GM23248 (cell line): ENCODE data around the gene RBM5. TPM values are rescaled to one million over a fixed set of nuclear protein-coding genes. Genes with fewer than 3 reads are reported as not detected.
"Not testable (repeated sequence)": the region's sequence is repeated elsewhere in the genome, so short reads cannot be mapped to it uniquely, and the experiment has no call there.

Source experiments
- DNase-seq: peaks from one replicate; pipeline ENCODE4 v3.0.0-alpha.2; 2015
- H2AFZ ChIP-seq: fragments of 200-600 bp; sonication (generic); 2 replicates; pipeline ENCODE4 v1.6.1; 2016; ENCODE audit warnings: antibody characterized with exemption
- H3F3A ChIP-seq: fragments of 200-600 bp; sonication (generic); 2 replicates; pipeline ENCODE4 v1.6.1; 2016; ENCODE audit warnings: mild to moderate bottlenecking, antibody characterized with exemption, mixed run types; ENCODE audit not compliant: insufficient read depth
- H3K27ac ChIP-seq: fragments of 200-600 bp; sonication (generic); 2 replicates; pipeline ENCODE4 v1.5.1; 2016; ENCODE audit warnings: mild to moderate bottlenecking
- H3K27me3 ChIP-seq: fragments of 200-600 bp; sonication (generic); replicated peaks from 2 replicates; pipeline ENCODE4 v1.6.1; 2016; ENCODE audit warnings: mild to moderate bottlenecking; ENCODE audit not compliant: insufficient read depth
- H3K36me3 ChIP-seq: fragments of 200-600 bp; sonication (generic); 2 replicates; pipeline ENCODE4 v1.6.1; 2016; ENCODE audit warnings: low read depth, mild to moderate bottlenecking
- H3K4me1 ChIP-seq: fragments of 200-600 bp; sonication (generic); 2 replicates; pipeline ENCODE4 v1.6.1; 2016; ENCODE audit warnings: mild to moderate bottlenecking; ENCODE audit not compliant: insufficient read depth
- H3K4me2 ChIP-seq: fragments of 200-600 bp; sonication (generic); one replicate; pipeline ENCODE4 v1.6.1; 2016; ENCODE audit warnings: mild to moderate bottlenecking; ENCODE audit not compliant: unreplicated experiment
- H3K4me3 ChIP-seq: fragments of 200-600 bp; sonication (generic); 2 replicates; pipeline ENCODE4 v1.5.1; 2016; ENCODE audit warnings: mild to moderate bottlenecking
- H3K79me2 ChIP-seq: fragments of 200-600 bp; sonication (generic); 2 replicates; pipeline ENCODE4 v1.6.1; 2016; ENCODE audit warnings: mild to moderate bottlenecking; ENCODE audit not compliant: insufficient read depth
- H3K9ac ChIP-seq: fragments of 200-600 bp; sonication (generic); 2 replicates; pipeline ENCODE4 v1.6.1; 2016; ENCODE audit warnings: mild to moderate bottlenecking
- H3K9me2 ChIP-seq: fragments of 200-600 bp; sonication (generic); 2 replicates; pipeline ENCODE4 v1.6.1; 2016; ENCODE audit warnings: mixed run types, mild to moderate bottlenecking, moderate library complexity; ENCODE audit not compliant: insufficient read depth
- H3K9me3 ChIP-seq: fragments of 200-600 bp; sonication (generic); one replicate; pipeline ENCODE4 v1.6.1; 2017; ENCODE audit warnings: low read depth
- H4K20me1 ChIP-seq: fragments of 200-600 bp; sonication (generic); 2 replicates; pipeline ENCODE4 v1.6.0; 2016; ENCODE audit not compliant: insufficient read depth
- EZH2 ChIP-seq: fragments of 200-600 bp; sonication (generic); IDR thresholded peaks from 2 replicates; pipeline ENCODE4 v1.6.1; 2018; ENCODE audit warnings: antibody characterized with exemption, mild to moderate bottlenecking; ENCODE audit not compliant: insufficient read depth, poor library complexity, severe bottlenecking
- EZH2phosphoT487 ChIP-seq: fragments of 200-600 bp; sonication (generic); IDR thresholded peaks from 2 replicates; pipeline ENCODE4 v1.6.1; 2018; ENCODE audit warnings: antibody characterized with exemption, moderate library complexity, mild to moderate bottlenecking, low read depth; ENCODE audit not compliant: insufficient read depth
- WGBS, 2 experiments: methylation state at CpG; one replicate each; pipeline ENCODE4 v1.1.6; 2015 to 2017; ENCODE audit warnings: low lambda C conversion rate in 2 of 2, low coverage in 1 of 2; ENCODE audit errors: missing lambda C conversion rate in 2 of 2; 5-methylcytosine and 5-hydroxymethylcytosine counted together
- in situ Hi-C: fragments of 300-500 bp; cut with MboI; formaldehyde crosslinking; loops from 2 replicates; pipeline ENCODE4 v1.15.0; 2020
- polyA plus RNA-seq: library from polyadenylated mRNA; unstranded; fragments of >200 nt; fragmentation: Nextera tagmentation; extraction: Ambion mirVana; gene quantifications from 2 replicates; pipeline ENCODE4 v1.2.1, GENCODE V29; 2016
- total RNA-seq: library from RNA; depleted of rRNA; stranded (reverse); fragments of >200 nt; shearing (Covaris generic); gene quantifications from 2 replicates; pipeline ENCODE4 v1.2.3, GENCODE V29; 2014

Gene RBM5
- total and polyA plus RNA-seq, 2 experiments from 2014 or later: 55.0 to 86.1 TPM

- H3K9me2 ChIP-seq: no peaks in the 10 kb centered on the region
- H2AFZ ChIP-seq: no peak overlapping the region
- no peak overlapping the region for H3K27ac ChIP-seq
- peaks cover 38% of the 10 kb centered on the region for H3K36me3 ChIP-seq
- H3K9ac ChIP-seq: no peak overlapping the region
- H3K27me3 ChIP-seq: no peaks in the 10 kb centered on the region
- no peak overlapping the region for H3K4me3 ChIP-seq
- WGBS, 2 experiments: 97 to 98% methylated on average over 6 of the region's 6 CpGs
- no peaks in the 10 kb centered on the region for H3K79me2 ChIP-seq
- no peak for DNase-seq
- no peak overlapping the region for H3K4me2 ChIP-seq
- in situ Hi-C loops: no loop called here
- H3F3A ChIP-seq: no peaks in the 10 kb centered on the region
- no peaks in the 10 kb centered on the region for H3K4me1 ChIP-seq
- no peaks in the 10 kb centered on the region for H4K20me1 ChIP-seq
- no peak for TF ChIP-seq EZH2
- TF ChIP-seq EZH2phosphoT487: no peak
- H3K9me3 ChIP-seq: no peaks in the 10 kb centered on the region
These were observed 31.0 kb upstream of the RBM5 start for GRCh38 chr3:50057756-50058155.

GRCh38 chr3:50068134-50068533 lies 20.6 kb upstream of the RBM5 start:
- no peaks in the 10 kb centered on the region for H3K9me2 ChIP-seq
- DNase-seq: peak; percentile 47
- no peaks in the 10 kb centered on the region for H4K20me1 ChIP-seq
- peaks cover 11% of the 10 kb centered on the region for H3K4me1 ChIP-seq
- no peaks in the 10 kb centered on the region for H3K27me3 ChIP-seq
- no peak overlapping the region for H3K4me2 ChIP-seq
- H3K79me2 ChIP-seq: no peaks in the 10 kb centered on the region
- WGBS, 2 experiments: 70 to 73% methylated on average over 2 of the region's 2 CpGs
- no peak overlapping the region for H2AFZ ChIP-seq
- peaks cover 52% of the 10 kb centered on the region; the same call in 1 of the 2 replicates for H3K36me3 ChIP-seq
- H3K9ac ChIP-seq: no peak overlapping the region
- peak overlapping the region; percentile 5; the same call in 1 of the 2 replicates for H3K27ac ChIP-seq
- H3K4me3 ChIP-seq: no peak overlapping the region
- TF ChIP-seq EZH2: no peak
- H3F3A ChIP-seq: peaks cover 10% of the 10 kb centered on the region
- in situ Hi-C loops: no loop called here
- no peaks in the 10 kb centered on the region for H3K9me3 ChIP-seq

GRCh38 chr3:50078091-50078490 lies 10.6 kb upstream of the RBM5 start:
- no peaks in the 10 kb centered on the region for H3K9me2 ChIP-seq
- peaks cover 20% of the 10 kb centered on the region; the same call in 1 of the 2 replicates for H3K36me3 ChIP-seq
- WGBS, 2 experiments: 95 to 97% methylated on average over 1 of the region's 1 CpG
- H3K9ac ChIP-seq: no peak overlapping the region
- no peak overlapping the region for H3K4me3 ChIP-seq
- no peak for DNase-seq
- TF ChIP-seq EZH2: no peak
- no peak for TF ChIP-seq EZH2phosphoT487
- no peak overlapping the region for H3K4me2 ChIP-seq
- no peaks in the 10 kb centered on the region for H3K9me3 ChIP-seq
- H3K27me3 ChIP-seq: no peaks in the 10 kb centered on the region
- no peaks in the 10 kb centered on the region for H3K79me2 ChIP-seq
- H3K4me1 ChIP-seq: no peaks in the 10 kb centered on the region
- no peaks in the 10 kb centered on the region for H4K20me1 ChIP-seq
- no peak overlapping the region for H3K27ac ChIP-seq
- peaks cover 12% of the 10 kb centered on the region for H3F3A ChIP-seq
- in situ Hi-C loops: no loop called here
- no peak overlapping the region for H2AFZ ChIP-seq

DNA sequence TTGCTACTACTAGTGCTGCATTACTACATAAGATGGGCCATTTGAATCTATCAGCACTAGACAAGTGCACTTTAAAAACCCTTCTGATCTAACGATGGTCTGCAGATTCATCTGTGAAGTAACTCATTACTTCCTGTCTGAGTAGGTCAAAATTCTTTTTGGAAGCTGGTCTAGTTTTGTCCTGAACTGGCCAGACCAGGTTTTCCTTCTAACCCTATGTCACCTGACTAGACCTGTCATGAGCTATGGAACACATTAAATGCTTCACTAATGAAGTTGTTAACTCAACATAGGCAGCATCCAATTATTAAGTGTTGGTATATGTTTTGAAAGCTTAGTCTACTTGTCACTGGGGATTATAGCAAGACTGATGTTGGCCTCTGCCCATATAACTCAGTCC lies 10.1 kb upstream of the RBM5 start:
- Histone ChIP-seq H3K9me3 (no peaks in the 10 kb centered on the region), H3K79me2 (no peaks in the 10 kb centered on the region), H3F3A (peaks cover 15% of the 10 kb centered on the region), H3K4me1 (no peaks in the 10 kb centered on the region), H3K4me2 (no peak overlapping the region), H3K9ac (no peak overlapping the region), H3K36me3 (peaks cover 15% of the 10 kb centered on the region; the same call in 1 of the 2 replicates), H4K20me1 (no peaks in the 10 kb centered on the region), H3K27ac (no peak overlapping the region), H3K27me3 (no peaks in the 10 kb centered on the region), H3K9me2 (no peaks in the 10 kb centered on the region), H2AFZ (no peak overlapping the region), H3K4me3 (no peak overlapping the region)
- no peak for TF ChIP-seq EZH2phosphoT487
- no peak for TF ChIP-seq EZH2
- 83 to 88% methylated on average over 1 of the region's 1 CpG for WGBS, 2 experiments
- in situ Hi-C loops: no loop called here
- DNase-seq: no peak

DNA sequence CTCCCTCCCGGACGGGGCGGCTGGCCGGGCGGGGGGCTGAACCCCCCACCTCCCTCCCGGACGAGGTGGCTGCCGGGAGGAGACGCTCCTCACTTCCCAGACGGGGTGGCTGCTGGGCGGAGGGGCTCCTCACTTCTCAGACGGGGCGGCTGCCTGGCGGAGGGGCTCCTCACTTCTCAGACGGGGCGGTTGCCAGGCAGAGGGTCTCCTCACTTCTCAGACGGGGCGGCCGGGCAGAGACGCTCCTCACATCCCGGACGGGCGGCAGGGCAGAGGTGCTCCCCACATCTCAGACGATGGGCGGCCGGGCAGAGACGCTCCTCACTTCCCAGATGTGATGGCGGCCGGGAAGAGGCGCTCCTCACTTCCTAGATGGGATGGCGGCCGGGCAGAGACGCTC lies 3.8 kb upstream of the RBM5 start:
- DNase-seq, in situ Hi-C loops, H3K27me3 ChIP-seq, H3K9ac ChIP-seq, H3K4me2 ChIP-seq, H3K36me3 ChIP-seq, H2AFZ ChIP-seq, H3K9me3 ChIP-seq, H4K20me1 ChIP-seq, H3F3A ChIP-seq, H3K4me3 ChIP-seq, H3K4me1 ChIP-seq, H3K9me2 ChIP-seq, H3K27ac ChIP-seq: not testable (repeated sequence)
- 93% methylated on average over 15 of the region's 33 CpGs; no CpG with 5 or more reads in 1 of the 2 experiments for WGBS, 2 experiments
- peaks cover 17% of the 10 kb centered on the region for H3K79me2 ChIP-seq
